Activated T-helper 17 cell treated with anti-CD3 and anti-CD28 coated beads, Interleukin-2, amount 50 U/mL, for 72 hours (primary cell): ENCODE data around the gene JOSD1. TPM values are rescaled to one million over a fixed set of nuclear protein-coding genes. Genes with fewer than 3 reads are reported as not detected.
A peak's percentile ranks its signal among the peaks of the same experiment; 100 is the strongest.
"Not testable (repeated sequence)": the region's sequence is repeated elsewhere in the genome, so short reads cannot be mapped to it uniquely, and the experiment has no call there.

Experiments used
- ATAC-seq: fragments of 150-1000 bp; cut with Tn5 transposase; replicated peaks from 2 replicates; pipeline ENCODE4 v1.10.0; 2021; ENCODE audit warnings: mild to moderate bottlenecking, moderate library complexity
- H3K27ac Mint-ChIP-seq: one replicate; pipeline ENCODE4 v1.8.0; 2022; ENCODE audit warnings: mixed read lengths
- H3K27me3 Mint-ChIP-seq: one replicate; pipeline ENCODE4 v1.8.0; 2022; ENCODE audit warnings: mixed read lengths
- H3K36me3 Mint-ChIP-seq: one replicate; pipeline ENCODE4 v1.8.0; 2022; ENCODE audit warnings: low read depth, mild to moderate bottlenecking, mixed read lengths
- H3K4me1 Mint-ChIP-seq: one replicate; pipeline ENCODE4 v1.8.0; 2022; ENCODE audit warnings: mixed read lengths
- H3K4me3 Mint-ChIP-seq: one replicate; pipeline ENCODE4 v1.8.0; 2022; ENCODE audit warnings: mild to moderate bottlenecking, mixed read lengths
- H3K9me3 Mint-ChIP-seq: one replicate; pipeline ENCODE4 v1.8.0; 2022; ENCODE audit warnings: mixed read lengths
- total RNA-seq, 2 donors: library from RNA; stranded (reverse); gene quantifications; one replicate each; pipeline ENCODE4 v1.2.3, GENCODE V29; 2022

The JOSD1 gene
- total RNA-seq, 2 donors from 2014 or later = 80.1 to 104 TPM

DNA sequence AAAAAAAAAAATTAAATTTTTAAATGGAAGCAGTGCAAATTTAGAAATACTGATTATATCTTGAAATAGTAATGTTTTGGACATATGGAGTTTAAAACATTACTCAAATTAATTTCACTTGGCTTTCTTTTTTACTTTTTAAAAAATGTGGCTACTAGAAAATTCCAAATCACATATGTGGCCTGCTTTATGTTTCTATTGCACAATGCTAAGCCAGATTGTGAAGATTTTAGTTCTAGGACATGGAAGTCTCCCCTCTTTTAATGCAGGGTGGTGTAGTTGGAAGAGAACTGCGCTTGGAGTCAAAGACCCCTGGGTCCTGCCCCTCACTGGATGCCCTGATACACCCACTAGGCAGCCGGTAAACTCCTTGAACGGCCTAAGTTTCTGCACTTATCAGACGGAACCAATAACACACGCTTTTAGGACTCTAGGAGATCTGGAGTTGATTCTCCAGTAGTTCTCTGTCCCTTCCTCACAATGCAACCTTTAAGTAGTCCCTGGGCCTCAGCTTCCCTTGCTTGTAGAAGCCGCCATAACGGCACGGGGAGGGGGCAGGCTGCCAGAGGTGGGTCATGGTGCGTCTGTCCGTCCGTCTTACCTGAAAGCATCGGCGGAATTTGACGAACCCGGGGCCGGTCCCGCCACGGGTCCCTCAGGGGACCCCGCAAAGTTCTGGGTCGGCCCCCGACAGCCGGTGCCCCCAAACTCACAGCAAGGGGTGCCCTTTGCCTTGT is 45.1 kb downstream of the JOSD1 start:
- Mint-ChIP-seq H3K4me3 (peak overlapping the region; percentile 87), H3K4me1 (peaks cover 5% of the 10 kb centered on the region), H3K9me3 (no peaks in the 10 kb centered on the region), H3K27me3 (no peaks in the 10 kb centered on the region), H3K27ac (peak overlapping the region; percentile 97), H3K36me3 (no peaks in the 10 kb centered on the region)
- no peak for ATAC-seq

DNA sequence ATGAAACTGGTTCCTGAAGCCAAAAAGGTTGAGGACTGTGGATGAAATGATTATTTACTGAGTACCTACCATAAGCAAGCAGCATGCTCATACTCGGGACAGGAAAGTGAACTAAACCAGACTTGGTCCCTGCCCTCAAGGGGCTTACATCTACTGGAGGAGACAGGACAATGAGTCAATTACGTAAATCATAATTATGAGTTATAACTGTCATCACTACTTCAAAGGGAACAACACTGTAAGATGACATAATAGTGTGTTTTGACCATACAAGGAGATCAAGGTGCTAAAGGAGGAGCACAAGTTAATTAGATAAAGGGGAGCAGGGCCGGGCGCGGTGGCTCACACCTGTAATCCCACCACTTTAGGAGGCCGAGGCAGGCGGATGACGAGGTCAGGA is 47.0 kb downstream of the JOSD1 start:
- ATAC-seq = no peak
- Mint-ChIP-seq H3K4me1 (peaks cover 5% of the 10 kb centered on the region), H3K4me3 (no peak overlapping the region), H3K36me3 (no peaks in the 10 kb centered on the region), H3K9me3 (no peaks in the 10 kb centered on the region), H3K27me3 (no peaks in the 10 kb centered on the region), H3K27ac (no peak overlapping the region)

DNA sequence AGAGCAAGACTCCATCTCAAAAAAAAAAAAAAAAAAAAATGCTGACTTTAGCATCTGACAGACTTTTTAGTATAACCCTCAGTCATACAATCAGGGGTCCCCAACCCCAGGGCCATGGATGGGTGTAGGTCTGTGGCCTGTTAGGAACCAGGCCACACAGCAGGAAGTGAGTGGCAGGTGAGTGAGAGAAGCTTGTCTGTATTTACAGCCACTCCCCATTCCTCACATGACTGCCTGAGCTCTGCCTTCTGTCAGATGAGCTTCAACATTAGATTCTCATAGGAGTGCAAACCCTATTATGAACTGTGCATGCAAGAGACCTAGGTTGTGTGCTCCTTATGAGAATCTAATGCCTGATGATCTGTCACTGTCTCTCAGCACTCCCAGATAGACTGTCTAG is 47.9 kb downstream of the JOSD1 start:
- Mint-ChIP-seq H3K27ac (no peak overlapping the region), H3K4me3 (no peak overlapping the region), H3K36me3 (no peaks in the 10 kb centered on the region), H3K27me3 (no peaks in the 10 kb centered on the region), H3K4me1 (peaks cover 5% of the 10 kb centered on the region), H3K9me3 (no peaks in the 10 kb centered on the region)
- no peak for ATAC-seq

DNA sequence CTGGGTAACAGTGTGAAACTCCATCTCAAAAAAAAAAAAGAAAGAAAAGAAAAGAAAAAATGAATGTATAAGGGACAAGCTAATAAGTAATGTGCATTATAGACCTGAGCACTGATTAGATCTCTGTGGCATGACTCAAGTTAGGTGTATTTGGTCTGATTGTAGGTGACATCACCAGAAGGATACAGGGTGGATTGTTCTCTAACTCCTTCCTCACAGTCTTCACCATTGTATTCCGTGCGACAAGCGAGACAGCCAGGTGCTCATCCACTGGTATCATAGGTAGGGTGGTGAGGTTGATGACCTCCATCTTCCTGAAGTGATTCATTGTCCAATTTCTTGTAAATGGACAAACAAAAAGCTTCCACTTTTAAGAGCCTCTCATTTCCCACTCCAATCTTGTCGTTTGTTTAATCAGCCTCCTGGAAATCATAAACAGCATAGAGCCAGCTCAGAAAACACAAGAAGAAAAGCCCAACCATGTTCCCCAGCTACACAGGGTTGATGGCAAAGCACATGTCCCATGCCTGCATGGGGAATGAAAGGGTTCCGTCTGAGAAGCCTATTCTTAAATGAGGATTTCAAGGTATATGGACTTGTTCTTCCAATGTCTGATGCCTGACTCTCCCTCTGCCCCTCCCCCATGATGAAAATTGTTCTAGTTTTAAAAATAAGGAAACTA is 50.8 kb downstream of the JOSD1 start:
- H3K9me3 Mint-ChIP-seq = no peaks in the 10 kb centered on the region
- no peak for ATAC-seq
- H3K4me1 Mint-ChIP-seq = peaks cover 5% of the 10 kb centered on the region
- H3K27me3 Mint-ChIP-seq = no peaks in the 10 kb centered on the region
- H3K36me3 Mint-ChIP-seq = no peaks in the 10 kb centered on the region
- H3K27ac Mint-ChIP-seq = no peak overlapping the region
- no peak overlapping the region for H3K4me3 Mint-ChIP-seq

DNA sequence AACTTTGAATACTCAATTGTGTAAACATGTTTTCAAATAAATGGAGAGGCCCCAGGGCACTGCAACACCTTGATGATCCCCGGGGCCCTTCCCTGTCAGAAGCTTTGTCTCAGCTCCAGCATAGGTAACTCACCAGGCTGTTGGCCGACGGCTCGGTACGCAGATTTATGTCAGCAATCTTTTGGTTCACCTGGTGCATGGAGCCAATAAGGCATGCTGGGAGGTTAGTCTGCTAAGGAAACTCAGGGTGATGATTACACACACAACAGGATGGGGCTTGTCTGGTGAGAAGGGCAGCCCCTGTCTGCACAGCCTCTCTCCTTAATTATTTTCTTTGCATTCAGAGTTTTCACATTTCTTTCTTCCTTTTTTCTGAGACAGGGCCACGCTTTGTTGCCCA is 55.3 kb downstream of the JOSD1 start:
- Mint-ChIP-seq H3K4me3 (no peak overlapping the region), H3K36me3 (no peaks in the 10 kb centered on the region), H3K9me3 (no peaks in the 10 kb centered on the region), H3K27me3 (peaks cover 11% of the 10 kb centered on the region), H3K4me1 (peaks cover 5% of the 10 kb centered on the region), H3K27ac (no peak overlapping the region)
- ATAC-seq = no peak

DNA sequence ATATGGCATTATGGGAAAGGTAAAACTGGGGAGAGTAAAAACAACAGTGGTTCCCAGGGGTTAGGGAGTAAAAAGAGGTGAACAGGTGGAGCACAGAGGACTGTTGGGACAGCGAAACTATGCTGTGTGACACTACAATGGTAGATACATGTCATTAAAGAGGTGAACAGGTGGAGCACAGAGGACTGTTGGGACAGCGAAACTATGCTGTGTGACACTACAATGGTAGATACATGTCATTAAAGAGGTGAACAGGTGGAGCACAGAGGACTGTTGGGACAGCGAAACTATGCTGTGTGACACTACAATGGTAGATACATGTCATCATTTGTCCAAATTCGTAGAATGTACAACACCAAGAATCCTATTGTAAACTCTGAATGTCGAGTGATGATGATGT is 56.5 kb downstream of the JOSD1 start:
- H3K36me3 Mint-ChIP-seq, H3K4me1 Mint-ChIP-seq, H3K27ac Mint-ChIP-seq, H3K4me3 Mint-ChIP-seq, H3K9me3 Mint-ChIP-seq: not testable (repeated sequence)
- H3K27me3 Mint-ChIP-seq = peaks cover 11% of the 10 kb centered on the region
- ATAC-seq = peak; percentile 38

GRCh38 chr22:38641476-38642040 is 59.2 kb downstream of the JOSD1 start:
- ATAC-seq = no peak
- H3K27me3 Mint-ChIP-seq = peaks cover 11% of the 10 kb centered on the region
- no peak overlapping the region for H3K27ac Mint-ChIP-seq
- H3K36me3 Mint-ChIP-seq = no peaks in the 10 kb centered on the region
- H3K4me3 Mint-ChIP-seq = no peak overlapping the region
- no peaks in the 10 kb centered on the region for H3K4me1 Mint-ChIP-seq
- H3K9me3 Mint-ChIP-seq = no peaks in the 10 kb centered on the region

GRCh38 chr22:38638728-38639127 is 62.0 kb downstream of the JOSD1 start:
- Mint-ChIP-seq H3K9me3 (no peaks in the 10 kb centered on the region), H3K4me3 (no peak overlapping the region), H3K36me3 (no peaks in the 10 kb centered on the region), H3K27me3 (peaks cover 11% of the 10 kb centered on the region), H3K27ac (no peak overlapping the region), H3K4me1 (no peaks in the 10 kb centered on the region)
- no peak for ATAC-seq

DNA sequence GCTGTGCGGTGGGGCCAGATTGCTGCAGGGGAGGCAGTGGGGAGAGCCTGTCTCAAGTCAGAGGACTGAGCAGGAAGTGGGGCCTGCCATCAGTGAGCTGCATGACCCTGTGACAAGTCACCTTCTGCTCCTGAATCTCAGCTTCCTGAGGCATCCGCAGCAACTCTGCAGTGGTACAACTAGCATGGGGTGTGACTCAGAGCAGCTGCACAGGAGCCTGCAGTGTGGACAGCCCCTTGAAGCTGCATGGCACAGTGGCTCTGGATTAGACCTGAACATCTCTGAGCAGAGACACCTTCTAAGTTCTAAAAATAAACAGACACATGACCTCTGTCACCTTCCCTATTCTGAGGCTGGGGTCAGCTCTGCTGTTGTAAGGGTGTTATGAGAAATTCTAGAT is 62.5 kb downstream of the JOSD1 start:
- H3K27me3 Mint-ChIP-seq = peaks cover 11% of the 10 kb centered on the region
- no peaks in the 10 kb centered on the region for H3K36me3 Mint-ChIP-seq
- no peak for ATAC-seq
- no peak overlapping the region for H3K4me3 Mint-ChIP-seq
- H3K4me1 Mint-ChIP-seq = no peaks in the 10 kb centered on the region
- H3K9me3 Mint-ChIP-seq = no peaks in the 10 kb centered on the region
- no peak overlapping the region for H3K27ac Mint-ChIP-seq

Other genes with a start within 250 kb of the JOSD1 start
- not detected for gene KCNJ4, start 245.7 kb downstream of the JOSD1 start, total RNA-seq
- under 1 TPM; 0.32 to 0.40 TPM for gene KDELR3, start 232.8 kb downstream of the JOSD1 start, total RNA-seq
- gene DDX17, start 194.6 kb downstream of the JOSD1 start, total RNA-seq = 100 to 1,000 TPM; 373 to 600 TPM
- 10 to 100 TPM; 10.8 to 13.2 TPM for gene DMC1, start 130.8 kb downstream of the JOSD1 start, total RNA-seq
- under 1 TPM; 0.45 to 0.63 TPM for gene FAM227A, start 44.6 kb downstream of the JOSD1 start, total RNA-seq
- 10 to 100 TPM; 10.4 to 11.5 TPM for gene CBY1, start 44.3 kb downstream of the JOSD1 start, total RNA-seq
- gene TOMM22, start 19.0 kb downstream of the JOSD1 start, total RNA-seq = 100 to 1,000 TPM in 1 of 2 donors, 10 to 100 TPM in 1; 59.9 to 138 TPM
- 10 to 100 TPM; 70.6 to 92.3 TPM for gene GTPBP1, start 5.0 kb upstream of the JOSD1 start, total RNA-seq
- 100 to 1,000 TPM; 193 to 216 TPM for gene SUN2, start 55.1 kb upstream of the JOSD1 start, total RNA-seq
- 1 to 10 TPM; 5.0 to 5.2 TPM for gene DNAL4, start 93.2 kb upstream of the JOSD1 start, total RNA-seq
- under 1 TPM; 0.77 to 0.82 TPM for gene NPTXR, start 143.1 kb upstream of the JOSD1 start, total RNA-seq
- 10 to 100 TPM; 60.1 to 62.9 TPM for gene CBX6, start 171.3 kb upstream of the JOSD1 start, total RNA-seq